Subcutaneous abdominal adipose tissue (tissue), 5 donors: ENCODE results near the gene SH3RF3.

Source experiments
- H3K27ac ChIP-seq: one replicate; pipeline ENCODE4 v1.7.0; 2013; ENCODE audit warnings: low read depth, mild to moderate bottlenecking, inconsistent platforms, low read length, moderate library complexity
- H3K27me3 ChIP-seq, 5 donors: one replicate each; pipeline ENCODE4 v1.7.0; 2013; ENCODE audit warnings: low read length in 5 of 5, inconsistent platforms in 1 of 5; ENCODE audit not compliant: control insufficient read depth in 5 of 5, insufficient read depth in 4 of 5
- H3K36me3 ChIP-seq, 5 donors: one replicate each; pipeline ENCODE4 v1.7.0; 2013; ENCODE audit warnings: low read length in 5 of 5; ENCODE audit not compliant: control insufficient read depth in 5 of 5, insufficient read depth in 5 of 5
- H3K4me1 ChIP-seq, 5 donors: one replicate each; pipeline ENCODE4 v1.7.0; 2013; ENCODE audit warnings: low read length in 5 of 5, mild to moderate bottlenecking in 3 of 5, moderate library complexity in 1 of 5; ENCODE audit not compliant: control insufficient read depth in 5 of 5, insufficient read depth in 5 of 5
- H3K4me3 ChIP-seq, 5 donors: one replicate each; pipeline ENCODE4 v1.7.0; 2013; ENCODE audit warnings: low read length in 5 of 5, low read depth in 1 of 5
- H3K9ac ChIP-seq, 5 donors: one replicate each; pipeline ENCODE4 v1.7.0; 2013; ENCODE audit warnings: low read length in 5 of 5, mild to moderate bottlenecking in 4 of 5, moderate library complexity in 3 of 5
- H3K9me3 ChIP-seq, 5 donors: one replicate each; pipeline ENCODE4 v1.7.0; 2013; ENCODE audit warnings: low read length in 5 of 5; ENCODE audit not compliant: control insufficient read depth in 5 of 5
- donor health status: healthy.
- donor health status: healthy.
- donor health status: healthy.
- donor health status: healthy.
- donor health status: healthy.

SH3RF3 gene

GRCh38 chr2:109242654-109243331 is 113.8 kb downstream of the SH3RF3 start:
- Histone ChIP-seq H3K4me1 (peaks cover 21 to 74% (median 58%) of the 10 kb centered on the region in 5 donors), H3K27ac (peak overlapping the region; percentile 93), H3K9ac (peak overlapping the region; percentile 34 to 68 (median 40))

GRCh38 chr2:109243526-109244303 is 114.7 kb downstream of the SH3RF3 start:
- Histone ChIP-seq H3K27ac (peak overlapping the region; percentile 93), H3K4me3 (peak overlapping the region in 1 of 5 donors; percentile 23)

More at GRCh38 chr2:109242654-109243331, 113.8 kb downstream of the SH3RF3 start:
- Histone ChIP-seq H3K4me3 (peak overlapping the region in 4 of 5 donors; percentile 22 to 32 (median 24)), H3K36me3 (no peaks in the 10 kb centered on the region), H3K9me3 (no peaks in the 10 kb centered on the region), H3K27me3 (no peaks in the 10 kb centered on the region)

GRCh38 chr2:109244304-109244582 is 115.2 kb downstream of the SH3RF3 start:
- no peak overlapping the region for H3K9ac ChIP-seq
- H3K27ac ChIP-seq: no peak overlapping the region
- H3K27me3 ChIP-seq: no peaks in the 10 kb centered on the region
- no peaks in the 10 kb centered on the region for H3K9me3 ChIP-seq
- no peaks in the 10 kb centered on the region for H3K36me3 ChIP-seq
- peaks cover 21 to 73% (median 49%) of the 10 kb centered on the region in 5 donors for H3K4me1 ChIP-seq
- no peak overlapping the region for H3K4me3 ChIP-seq

More at GRCh38 chr2:109243526-109244303, 114.7 kb downstream of the SH3RF3 start:
- peak overlapping the region in 3 of 5 donors; percentile 34 to 68 (median 40) for H3K9ac ChIP-seq
- no peaks in the 10 kb centered on the region for H3K36me3 ChIP-seq
- H3K4me1 ChIP-seq: peaks cover 21 to 78% (median 54%) of the 10 kb centered on the region in 5 donors
- no peaks in the 10 kb centered on the region for H3K9me3 ChIP-seq
- no peaks in the 10 kb centered on the region for H3K27me3 ChIP-seq

GRCh38 chr2:109244750-109245382 is 115.9 kb downstream of the SH3RF3 start:
- no peak overlapping the region for H3K9ac ChIP-seq

GRCh38 chr2:109246176-109246575 is 117.2 kb downstream of the SH3RF3 start:
- Histone ChIP-seq H3K27ac (no peak overlapping the region), H3K27me3 (no peaks in the 10 kb centered on the region), H3K9me3 (no peaks in the 10 kb centered on the region), H3K4me1 (peaks cover 21 to 62% (median 36%) of the 10 kb centered on the region in 5 donors), H3K9ac (no peak overlapping the region), H3K36me3 (no peaks in the 10 kb centered on the region), H3K4me3 (no peak overlapping the region)

More at GRCh38 chr2:109244750-109245382, 115.9 kb downstream of the SH3RF3 start:
- Histone ChIP-seq H3K36me3 (no peaks in the 10 kb centered on the region), H3K27ac (no peak overlapping the region), H3K4me1 (peaks cover 21 to 67% (median 42%) of the 10 kb centered on the region in 5 donors), H3K27me3 (no peaks in the 10 kb centered on the region), H3K9me3 (no peaks in the 10 kb centered on the region), H3K4me3 (no peak overlapping the region)

GRCh38 chr2:109246616-109247015 is 117.6 kb downstream of the SH3RF3 start:
- no peak overlapping the region for H3K27ac ChIP-seq
- H3K4me3 ChIP-seq: no peak overlapping the region

GRCh38 chr2:109247340-109247739 is 118.3 kb downstream of the SH3RF3 start:
- no peaks in the 10 kb centered on the region for H3K9me3 ChIP-seq
- no peaks in the 10 kb centered on the region for H3K36me3 ChIP-seq
- peak overlapping the region; percentile 13 for H3K27ac ChIP-seq
- no peak overlapping the region for H3K9ac ChIP-seq
- no peaks in the 10 kb centered on the region for H3K27me3 ChIP-seq
- H3K4me3 ChIP-seq: no peak overlapping the region
- peaks cover 16 to 53% (median 25%) of the 10 kb centered on the region in 5 donors for H3K4me1 ChIP-seq

More at GRCh38 chr2:109246616-109247015, 117.6 kb downstream of the SH3RF3 start:
- Histone ChIP-seq H3K9ac (no peak overlapping the region), H3K9me3 (no peaks in the 10 kb centered on the region), H3K27me3 (no peaks in the 10 kb centered on the region), H3K36me3 (no peaks in the 10 kb centered on the region), H3K4me1 (peaks cover 21 to 60% (median 32%) of the 10 kb centered on the region in 5 donors)

- peak overlapping the region; percentile 13 for H3K27ac ChIP-seq
Measured at GRCh38 chr2:109247812-109248211, 118.8 kb downstream of the SH3RF3 start.

GRCh38 chr2:109248590-109248989 is 119.6 kb downstream of the SH3RF3 start:
- no peak overlapping the region for H3K27ac ChIP-seq
- H3K9me3 ChIP-seq: no peaks in the 10 kb centered on the region
- H3K9ac ChIP-seq: no peak overlapping the region
- no peaks in the 10 kb centered on the region for H3K27me3 ChIP-seq
- peaks cover 7 to 41% (median 13%) of the 10 kb centered on the region in 5 donors for H3K4me1 ChIP-seq
- H3K36me3 ChIP-seq: no peaks in the 10 kb centered on the region
- no peak overlapping the region for H3K4me3 ChIP-seq

More at GRCh38 chr2:109247812-109248211, 118.8 kb downstream of the SH3RF3 start:
- no peak overlapping the region for H3K4me3 ChIP-seq
- H3K9me3 ChIP-seq: no peaks in the 10 kb centered on the region
- no peak overlapping the region for H3K9ac ChIP-seq
- no peaks in the 10 kb centered on the region for H3K27me3 ChIP-seq
- H3K4me1 ChIP-seq: peaks cover 12 to 49% (median 21%) of the 10 kb centered on the region in 5 donors
- H3K36me3 ChIP-seq: no peaks in the 10 kb centered on the region
